B cell (primary cell): ENCODE results near the gene RSPRY1. TPM values are rescaled to one million over a fixed set of nuclear protein-coding genes. Genes with fewer than 3 reads are reported as not detected.

Experiments
- ATAC-seq: fragments of 200-7000 bp; cut with Tn5 transposase; one replicate; pipeline ENCODE4 v1.10.0; 2021; ENCODE audit warnings: low read depth, mild to moderate bottlenecking, moderate number of reproducible peaks, moderate library complexity
- CTCF ChIA-PET: fragments of 350-600 bp; sonication (Branson Sonifier 250); formaldehyde crosslinking; loops from one replicate; lab custom pipeline; 2021; ENCODE audit warnings: antibody characterized with exemption, inconsistent platforms; lab: Charles Lee
- POLR2A ChIA-PET: fragments of 350-600 bp; sonication (Branson Sonifier 250); formaldehyde crosslinking; loops from one replicate; lab custom pipeline; 2021; ENCODE audit warnings: antibody characterized with exemption; lab: Charles Lee
- DNase-seq: peaks from one replicate; pipeline ENCODE4 v3.0.0; 2013
- H2AFZ ChIP-seq: 2 replicates; pipeline ENCODE4 v1.6.1; 2012; ENCODE audit warnings: mild to moderate bottlenecking, low read depth, low read length; ENCODE audit not compliant: insufficient read depth, poor library complexity, severe bottlenecking
- H3K27ac ChIP-seq, 2 donors: 1 replicate in 1 of 2; 2 replicates in 1 of 2; pipeline ENCODE4 v1.5.1; 2012 to 2013; ENCODE audit warnings: low read length in 2 of 2, mild to moderate bottlenecking in 2 of 2, moderate library complexity in 1 of 2
- H3K27me3 ChIP-seq, 4 experiments: fragments of 200-600 bp in 1 of 4; sonication (generic) in 1 of 4; replicated peaks in 1 of 4; 1 replicate in 2 of 4; 2 replicates in 2 of 4; pipeline versions ENCODE4 v1.6.1 to v1.7.0; 2013 to 2016; ENCODE audit warnings: low read length in 3 of 4, mild to moderate bottlenecking in 2 of 4, mixed read lengths in 1 of 4, moderate library complexity in 1 of 4; ENCODE audit not compliant: insufficient read depth in 4 of 4, control insufficient read depth in 3 of 4; ENCODE audit errors: control extremely low read depth in 1 of 4
- H3K36me3 ChIP-seq, 2 experiments: replicated peaks in 1 of 2; 1 replicate in 1 of 2; 2 replicates in 1 of 2; pipeline versions ENCODE4 v1.6.1 to v1.7.1; 2013; ENCODE audit warnings: low read length in 1 of 2; ENCODE audit not compliant: insufficient read depth in 2 of 2, control insufficient read depth in 1 of 2; ENCODE audit errors: control extremely low read depth in 1 of 2, extremely low read depth in 1 of 2
- H3K4me1 ChIP-seq, 2 donors: fragments of 200-600 bp in 1 of 2; sonication (generic) in 1 of 2; 1 replicate in 1 of 2; 2 replicates in 1 of 2; pipeline versions ENCODE4 v1.5.1 to v1.6.1; 2013 to 2017; ENCODE audit warnings: low read length in 2 of 2; ENCODE audit not compliant: control insufficient read depth in 2 of 2, insufficient read depth in 2 of 2
- H3K4me2 ChIP-seq: replicated peaks from 2 replicates; pipeline ENCODE3; 2012; ENCODE audit warnings: mild to moderate bottlenecking, low read depth, low read length; ENCODE audit not compliant: poor library complexity, severe bottlenecking
- H3K4me3 ChIP-seq, 5 experiments: fragments of 200-600 bp in 1 of 5; sonication (generic) in 1 of 5; 1 replicate in 3 of 5; 2 replicates in 2 of 5; pipeline versions ENCODE4 v1.5.1 to v1.7.0; 2011 to 2016; ENCODE audit warnings: low read length in 4 of 5, mild to moderate bottlenecking in 4 of 5, low read depth in 2 of 5, control low read depth in 1 of 5, moderate library complexity in 1 of 5; ENCODE audit not compliant: insufficient read depth in 1 of 5; ENCODE audit errors: control extremely low read depth in 1 of 5, extremely low read depth in 1 of 5
- H3K79me2 ChIP-seq: fragments of 200-600 bp; sonication (generic); one replicate; pipeline ENCODE4 v1.6.0; 2016; ENCODE audit warnings: low read length; ENCODE audit not compliant: control insufficient read depth, insufficient read depth
- H3K9ac ChIP-seq: fragments of 200-600 bp; sonication (generic); 2 replicates; pipeline ENCODE4 v1.6.1; 2017; ENCODE audit warnings: mild to moderate bottlenecking, low read length, moderate library complexity
- H3K9me3 ChIP-seq, 3 donors: one replicate each; pipeline versions ENCODE4 v1.6.1 to v1.7.1; 2013; ENCODE audit warnings: low read length in 2 of 3; ENCODE audit not compliant: control insufficient read depth in 2 of 3, insufficient read depth in 1 of 3; ENCODE audit errors: control extremely low read depth in 1 of 3
- H4K20me1 ChIP-seq: 2 replicates; pipeline ENCODE4 v1.6.0; 2012; ENCODE audit warnings: mild to moderate bottlenecking, low read length; ENCODE audit not compliant: insufficient read depth, control insufficient read depth, poor library complexity, severe bottlenecking
- H3K27ac Mint-ChIP-seq: one replicate; pipeline ENCODE4 v1.8.0; 2021; ENCODE audit warnings: mixed read lengths
- H3K27me3 Mint-ChIP-seq: one replicate; pipeline ENCODE4 v1.8.0; 2021; ENCODE audit warnings: mixed read lengths
- H3K4me1 Mint-ChIP-seq: one replicate; pipeline ENCODE4 v1.8.0; 2021; ENCODE audit warnings: mixed read lengths
- H3K4me3 Mint-ChIP-seq: one replicate; pipeline ENCODE4 v1.8.0; 2021; ENCODE audit warnings: mixed read lengths
- H3K9me3 Mint-ChIP-seq: one replicate; pipeline ENCODE4 v1.8.0; 2022; ENCODE audit warnings: mixed read lengths; ENCODE audit not compliant: insufficient read depth
- CTCF ChIP-seq: fragments of 200-600 bp; IDR thresholded peaks from one replicate; pipeline ENCODE4 v1.8.0; 2022; ENCODE audit warnings: antibody characterized with exemption, mild to moderate bottlenecking
- EZH2 ChIP-seq: IDR thresholded peaks from 2 replicates; pipeline ENCODE4 v1.6.1; 2012; ENCODE audit warnings: borderline replicate concordance, low read depth, mild to moderate bottlenecking, moderate library complexity, low read length; ENCODE audit not compliant: insufficient read depth, poor library complexity, severe bottlenecking
- WGBS: methylation state at CpG from one replicate; pipeline ENCODE4 v1.1.5; 2013; ENCODE audit warnings: missing lambda C conversion rate; ENCODE audit not compliant: insufficient coverage; 5-methylcytosine and 5-hydroxymethylcytosine counted together
- intact Hi-C: fragments of 100-400 bp; cut with micrococcal nuclease; formaldehyde crosslinking; loops from one replicate; pipeline ENCODE4 v1.10.0; 2022
- polyA plus RNA-seq: library from polyadenylated mRNA; depleted of rRNA; stranded (reverse); fragments of >200 nt; gene quantifications from 2 replicates; pipeline ENCODE4 v1.2.3, GENCODE V29; 2012
- total RNA-seq, 2 donors: library from RNA; stranded (reverse); fragments of 120-200 nt in 1 of 2; gene quantifications; 1 replicate in 1 of 2; 2 replicates in 1 of 2; pipeline versions ENCODE4 v1.2.3 to v1.2.4, GENCODE V29; 2013 to 2022

The RSPRY1 gene
- total and polyA plus RNA-seq, 2 donors (not counting 1 experiment from before 2014, with no cell fraction given), result 9.6 to 38.4 TPM

- H3K27me3 Mint-ChIP-seq, result no peaks in the 10 kb centered on the region
Observed at GRCh38 chr16:57224651-57225335, 38.7 kb downstream of the RSPRY1 start.

More at GRCh38 chr16:57224651-57225335, 38.7 kb downstream of the RSPRY1 start:
- no peak overlapping the region for H3K4me2 ChIP-seq
- ATAC-seq (no peak), DNase-seq (no peak)
- no peaks in the 10 kb centered on the region for H3K27me3 ChIP-seq
- H3K79me2 ChIP-seq, result no peaks in the 10 kb centered on the region
- H4K20me1 ChIP-seq, result no peaks in the 10 kb centered on the region
- intact Hi-C loops, result no loop called here
- TF ChIP-seq CTCF (no peak), EZH2 (no peak)
- 95% methylated on average over 5 of the region's 6 CpGs for WGBS
- no peaks in the 10 kb centered on the region for H3K4me1 Mint-ChIP-seq
- CTCF ChIA-PET, result no interaction called here
- no peak overlapping the region for H3K27ac ChIP-seq
- H2AFZ ChIP-seq, result no peak overlapping the region
- H3K4me1 ChIP-seq, result no peaks in the 10 kb centered on the region
- no peak overlapping the region for H3K4me3 ChIP-seq
- H3K4me3 Mint-ChIP-seq, result no peak overlapping the region
- POLR2A ChIA-PET, result no interaction called here
- no peak overlapping the region for H3K9ac ChIP-seq
- H3K36me3 ChIP-seq, result peaks cover 8 to 79% of the 10 kb centered on the region in 2 experiments
- no peaks in the 10 kb centered on the region for H3K9me3 Mint-ChIP-seq
- H3K9me3 ChIP-seq, result no peaks in the 10 kb centered on the region
- H3K27ac Mint-ChIP-seq, result no peak overlapping the region
